Ascending aorta (tissue), 2 donors: ENCODE results near the gene SMIM13. TPM values are rescaled to one million over a fixed set of nuclear protein-coding genes. Genes with fewer than 3 reads are reported as not detected.

ENCODE experiments used
- DNase-seq, 2 donors: peaks; one replicate each; pipeline ENCODE4 v3.0.0-alpha.2; 2019; ENCODE audit warnings: low spot score in 2 of 2
- H3K27ac ChIP-seq, 2 donors: fragments of 200-600 bp; sonication (generic); one replicate each; pipeline ENCODE4 v1.5.1; 2016 to 2017; ENCODE audit warnings: mild to moderate bottlenecking in 1 of 2
- H3K27me3 ChIP-seq: fragments of 200-600 bp; sonication (generic); one replicate; pipeline ENCODE4 v1.5.1; 2017
- H3K36me3 ChIP-seq, 2 donors: fragments of 200-600 bp; sonication (generic); one replicate each; pipeline ENCODE4 v1.5.1; 2016
- H3K4me1 ChIP-seq, 2 donors: fragments of 200-600 bp; sonication (generic); one replicate each; pipeline ENCODE4 v1.5.1; 2016 to 2017; ENCODE audit warnings: mild to moderate bottlenecking in 1 of 2
- H3K4me3 ChIP-seq, 2 donors: fragments of 200-600 bp; sonication (generic); one replicate each; pipeline ENCODE4 v1.5.1; 2016 to 2017; ENCODE audit warnings: mild to moderate bottlenecking in 1 of 2
- H3K9me3 ChIP-seq, 2 donors: fragments of 200-600 bp; sonication (generic); one replicate each; pipeline ENCODE4 v1.5.1; 2016
- CTCF ChIP-seq, 3 experiments: fragments of 200-600 bp in 2 of 3; fragments of 450-650 bp in 1 of 3; sonication (generic) in 2 of 3; IDR thresholded peaks; one replicate each; pipeline ENCODE4 v1.5.1; 2016 to 2019; ENCODE audit warnings: antibody characterized with exemption in 3 of 3, mild to moderate bottlenecking in 1 of 3, moderate library complexity in 1 of 3
- intact Hi-C: fragments of 100-400 bp; cut with DNase I; formaldehyde crosslinking; loops from one replicate; pipeline ENCODE4 v1.15.1; 2023
- total RNA-seq: library from RNA; depleted of rRNA; stranded (reverse); fragments of >200 nt; gene quantifications from one replicate; pipeline ENCODE4 v1.1.0, GENCODE V29; 2016

The SMIM13 gene
- total RNA-seq, 1 donor from 2014 or later: 2.3 TPM

GRCh38 chr6:11136809-11137208 lies 43.2 kb downstream of the SMIM13 start:
- Histone ChIP-seq H3K27ac (no peak overlapping the region), H3K4me3 (no peak overlapping the region), H3K4me1 (no peaks in the 10 kb centered on the region), H3K36me3 (peaks cover 8 to 17% of the 10 kb centered on the region in 2 donors), H3K27me3 (no peaks in the 10 kb centered on the region), H3K9me3 (no peaks in the 10 kb centered on the region)
- no peak for TF ChIP-seq CTCF (IDR thresholded peaks at IDR 0.05)
- intact Hi-C loops: no loop called here
- no peak for DNase-seq

- Histone ChIP-seq H3K36me3 (peaks cover 8 to 16% of the 10 kb centered on the region in 2 donors), H3K9me3 (no peaks in the 10 kb centered on the region), H3K4me1 (no peaks in the 10 kb centered on the region), H3K27me3 (no peaks in the 10 kb centered on the region), H3K4me3 (no peak overlapping the region), H3K27ac (no peak overlapping the region)
- intact Hi-C loops: no loop called here
- DNase-seq: no peak
- no peak for TF ChIP-seq CTCF (IDR thresholded peaks at IDR 0.05)
Measured at GRCh38 chr6:11139051-11139960, 45.7 kb downstream of the SMIM13 start.

- no peak overlapping the region for H3K27ac ChIP-seq
- H3K4me3 ChIP-seq: no peak overlapping the region
- H3K9me3 ChIP-seq: no peaks in the 10 kb centered on the region
- no peaks in the 10 kb centered on the region for H3K4me1 ChIP-seq
- no peak for DNase-seq
- intact Hi-C loops: loop anchor here (5.0 kb wide), 1 partner anchor 92 kb away; the partner anchor contains the start of gene NEDD9
- peaks cover 2 to 10% of the 10 kb centered on the region in 2 donors for H3K36me3 ChIP-seq
- TF ChIP-seq CTCF (IDR thresholded peaks at IDR 0.05): no peak
- H3K27me3 ChIP-seq: no peaks in the 10 kb centered on the region
Measured at GRCh38 chr6:11140056-11140455, 46.4 kb downstream of the SMIM13 start.

- no peak for TF ChIP-seq CTCF (IDR thresholded peaks at IDR 0.05)
- H3K27me3 ChIP-seq: no peaks in the 10 kb centered on the region
- DNase-seq: no peak
- H3K27ac ChIP-seq: no peak overlapping the region
- H3K4me1 ChIP-seq: no peaks in the 10 kb centered on the region
- H3K9me3 ChIP-seq: no peaks in the 10 kb centered on the region
- intact Hi-C loops: loop anchor here (5.0 kb wide), 1 partner anchor 91 kb away; the partner anchor contains the start of gene NEDD9
- no peak overlapping the region for H3K4me3 ChIP-seq
- H3K36me3 ChIP-seq: no peaks in the 10 kb centered on the region
Measured at GRCh38 chr6:11141295-11141694, 47.7 kb downstream of the SMIM13 start.

- no peaks in the 10 kb centered on the region for H3K36me3 ChIP-seq
- H3K27me3 ChIP-seq: no peaks in the 10 kb centered on the region
- H3K4me1 ChIP-seq: no peaks in the 10 kb centered on the region
- no peak for DNase-seq
- H3K27ac ChIP-seq: no peak overlapping the region
- intact Hi-C loops: loop anchor here (5.0 kb wide), 1 partner anchor 90 kb away; the partner anchor contains the start of gene NEDD9
- no peak for TF ChIP-seq CTCF (IDR thresholded peaks at IDR 0.05)
- H3K4me3 ChIP-seq: no peak overlapping the region
- no peaks in the 10 kb centered on the region for H3K9me3 ChIP-seq
Measured at GRCh38 chr6:11142296-11143027, 48.8 kb downstream of the SMIM13 start.
